GM18951 (cell line): ENCODE results near the gene FEZF1.

Source experiments
- POLR2A ChIP-seq: IDR thresholded peaks from 4 replicates; pipeline ENCODE4 v1.6.1; 2011; ENCODE audit warnings: mild to moderate bottlenecking; ENCODE audit not compliant: insufficient read length, insufficient read depth; ENCODE audit errors: extremely low read depth
- in situ Hi-C: fragments of 300-500 bp; cut with MboI; formaldehyde crosslinking; loops from one replicate; pipeline ENCODE4 v1.12.0; 2022; ENCODE audit warnings: low sequenced_read_pairs, mixed read lengths, inconsistent platforms; ENCODE audit not compliant: unreplicated experiment

Gene FEZF1

GRCh38 chr7:122304319-122304975 is at the start of gene FEZF1:
TSS of gene FEZF1 (minus strand) at chr7:122304750. CDS start at chr7:122304437, 313 bp downstream.
- in situ Hi-C loops = no loop called here
- TF ChIP-seq POLR2A = no peak

GRCh38 chr7:122352454-122352853 is 47.9 kb upstream of the FEZF1 start:
- no peak for TF ChIP-seq POLR2A
- in situ Hi-C loops = no loop called here

GRCh38 chr7:122350701-122351100 is 46.2 kb upstream of the FEZF1 start:
- TF ChIP-seq POLR2A = no peak
- in situ Hi-C loops = no loop called here

GRCh38 chr7:122344303-122344620 is 39.7 kb upstream of the FEZF1 start:
- in situ Hi-C loops = no loop called here
- TF ChIP-seq POLR2A = no peak

- TF ChIP-seq POLR2A = no peak
- in situ Hi-C loops = no loop called here
Measured at GRCh38 chr7:122343601-122344302, 39.2 kb upstream of the FEZF1 start.

GRCh38 chr7:122340427-122340826 is 35.9 kb upstream of the FEZF1 start:
- no peak for TF ChIP-seq POLR2A
- in situ Hi-C loops = no loop called here

- TF ChIP-seq POLR2A = no peak
- in situ Hi-C loops = no loop called here
Measured at GRCh38 chr7:122339145-122339904, 34.8 kb upstream of the FEZF1 start.

- no peak for TF ChIP-seq POLR2A
- in situ Hi-C loops = no loop called here
Measured at GRCh38 chr7:122337011-122337410, 32.5 kb upstream of the FEZF1 start.

- in situ Hi-C loops = no loop called here
- no peak for TF ChIP-seq POLR2A
Measured at GRCh38 chr7:122329145-122329802, 24.7 kb upstream of the FEZF1 start.

- in situ Hi-C loops = no loop called here
Measured at GRCh38 chr7:122327969-122328368, 23.4 kb upstream of the FEZF1 start.

GRCh38 chr7:122316467-122317388 is 12.2 kb upstream of the FEZF1 start:
- no peak for TF ChIP-seq POLR2A

More at GRCh38 chr7:122327969-122328368, 23.4 kb upstream of the FEZF1 start:
- TF ChIP-seq POLR2A = no peak

GRCh38 chr7:122315507-122316466 is 11.2 kb upstream of the FEZF1 start:
- no peak for TF ChIP-seq POLR2A
- in situ Hi-C loops = no loop called here

More at GRCh38 chr7:122316467-122317388, 12.2 kb upstream of the FEZF1 start:
- in situ Hi-C loops = no loop called here

GRCh38 chr7:122314284-122314683 is 9.7 kb upstream of the FEZF1 start:
- in situ Hi-C loops = no loop called here
- no peak for TF ChIP-seq POLR2A
